Middle frontal gyrus (tissue), 1 donor: ENCODE data around the gene RAB3IL1.

Source experiments
- DNase-seq: peaks from one replicate; pipeline ENCODE4 v3.0.0-alpha.2; 2015; ENCODE audit warnings: low spot score; ENCODE audit errors: extremely low spot score

The RAB3IL1 gene

GRCh38 chr11:61847914-61848581, 69.3 kb downstream of the RAB3IL1 start:
- DNase-seq, result no peak
